ENCODE results near the gene MAMLD1.
A peak's percentile ranks its signal among the peaks of the same experiment; 100 is the strongest.

MAMLD1 gene

GRCh38 chrX:150533863-150534262 is 170.7 kb downstream of the MAMLD1 start:
- no peak for DNase-seq (ENCODE audit: low read depth)

GRCh38 chrX:150536455-150537116 is 173.5 kb downstream of the MAMLD1 start:
- DNase-seq (ENCODE audit: low read depth), result no peak

- no peak for DNase-seq (ENCODE audit: low read depth)
These were observed 174.7 kb downstream of the MAMLD1 start for GRCh38 chrX:150537851-150538250.

GRCh38 chrX:150540965-150541364 is 177.8 kb downstream of the MAMLD1 start:
- DNase-seq (ENCODE audit: low read depth), result no peak

- DNase-seq (ENCODE audit: low read depth), result no peak
These were observed 179.7 kb downstream of the MAMLD1 start for GRCh38 chrX:150542846-150543229.

- no peak for DNase-seq (ENCODE audit: low read depth)
These were observed 180.4 kb downstream of the MAMLD1 start for GRCh38 chrX:150543230-150544155.

GRCh38 chrX:150544222-150544787 is 181.2 kb downstream of the MAMLD1 start:
- no peak for DNase-seq (ENCODE audit: low read depth)

- DNase-seq (ENCODE audit: low read depth), result no peak
These were observed 182.0 kb downstream of the MAMLD1 start for GRCh38 chrX:150544835-150545770.

- peak; percentile 10 for DNase-seq (ENCODE audit: low read depth)
These were observed 183.6 kb downstream of the MAMLD1 start for GRCh38 chrX:150546711-150547153.

GRCh38 chrX:150547375-150548115 is 184.4 kb downstream of the MAMLD1 start:
- DNase-seq (ENCODE audit: low read depth), result no peak

GRCh38 chrX:150548251-150548650 is 185.1 kb downstream of the MAMLD1 start:
- no peak for DNase-seq (ENCODE audit: low read depth)

- no peak for DNase-seq (ENCODE audit: low read depth)
These were observed 185.6 kb downstream of the MAMLD1 start for GRCh38 chrX:150548684-150549083.

- no peak for DNase-seq (ENCODE audit: low read depth)
These were observed 188.8 kb downstream of the MAMLD1 start for GRCh38 chrX:150551963-150552362.

- DNase-seq (ENCODE audit: low read depth), result no peak
These were observed 195.3 kb downstream of the MAMLD1 start for GRCh38 chrX:150558424-150558823.

Data from stimulated activated CD4-positive, alpha-beta T cell treated with anti-CD3 and anti-CD28 coated beads, Interleukin-2, amount 100 ng/mL, for 4 hours (primary cell).